Superior temporal gyrus (tissue), 1 donor: ENCODE data around the gene RNF220.
A peak's percentile ranks its signal among the peaks of the same experiment; 100 is the strongest.
"Not testable (repeated sequence)": the region's sequence is repeated elsewhere in the genome, so short reads cannot be mapped to it uniquely, and the experiment has no call there.

Experiments
- DNase-seq: peaks from one replicate; pipeline ENCODE4 v3.0.0-alpha.2; 2016; ENCODE audit errors: extremely low spot score

Gene RNF220

GRCh38 chr1:44496541-44497171, 91.6 kb downstream of the RNF220 start:
- DNase-seq = peak; percentile 31

- no peak for DNase-seq
These were observed 92.5 kb downstream of the RNF220 start for GRCh38 chr1:44497422-44498170.

GRCh38 chr1:44499306-44499705, 94.3 kb downstream of the RNF220 start:
- DNase-seq = peak; percentile 17

- peak; percentile 87 for DNase-seq
These were observed 95.4 kb downstream of the RNF220 start for GRCh38 chr1:44500181-44501046.

GRCh38 chr1:44501047-44501890, 96.2 kb downstream of the RNF220 start:
- DNase-seq = peak; percentile 74

- not testable (repeated sequence) for DNase-seq
These were observed 97.8 kb downstream of the RNF220 start for GRCh38 chr1:44502823-44503222.

- DNase-seq = no peak
These were observed 98.6 kb downstream of the RNF220 start for GRCh38 chr1:44503625-44504024.

- DNase-seq = no peak
These were observed 100.3 kb downstream of the RNF220 start for GRCh38 chr1:44505210-44505993.

GRCh38 chr1:44507490-44508396, 102.7 kb downstream of the RNF220 start:
- peak; percentile 96 for DNase-seq

GRCh38 chr1:44508397-44508745, 103.3 kb downstream of the RNF220 start:
- DNase-seq = no peak

GRCh38 chr1:44511363-44511762, 106.3 kb downstream of the RNF220 start:
- no peak for DNase-seq

GRCh38 chr1:44511769-44512168, 106.7 kb downstream of the RNF220 start:
- peak; percentile 44 for DNase-seq

- peak; percentile 24 for DNase-seq
These were observed 107.3 kb downstream of the RNF220 start for GRCh38 chr1:44512313-44512885.

GRCh38 chr1:44513111-44513510, 108.1 kb downstream of the RNF220 start:
- DNase-seq = peak; percentile 30

- no peak for DNase-seq
These were observed 109.6 kb downstream of the RNF220 start for GRCh38 chr1:44514673-44515072.

- DNase-seq = no peak
These were observed 110.4 kb downstream of the RNF220 start for GRCh38 chr1:44515416-44515815.

- peak; percentile 81 for DNase-seq
These were observed 114.1 kb downstream of the RNF220 start for GRCh38 chr1:44519035-44519676.

GRCh38 chr1:44521378-44522080, 116.5 kb downstream of the RNF220 start:
- no peak for DNase-seq
